Hindlimb muscle (tissue), 1 donor: ENCODE measurements around the gene BMPER. TPM values are rescaled to one million over a fixed set of nuclear protein-coding genes. Genes with fewer than 3 reads are reported as not detected.

ENCODE experiments used
- DNase-seq: peaks from one replicate; pipeline ENCODE4 v3.0.0-alpha.2; 2013
- polyA plus RNA-seq: library from polyadenylated mRNA; unstranded; fragments of 120-200 nt; gene quantifications from one replicate; pipeline ENCODE4 v1.2.1, GENCODE V29; 2013; ENCODE audit not compliant: insufficient read length

The BMPER gene
- polyA plus RNA-seq, 1 donor: 5.8 TPM

GRCh38 chr7:34066411-34066810, 161.1 kb downstream of the BMPER start:
- no peak for DNase-seq

- no peak for DNase-seq
These were observed 161.9 kb downstream of the BMPER start for GRCh38 chr7:34067005-34067778.

GRCh38 chr7:34069676-34070075, 164.3 kb downstream of the BMPER start:
- DNase-seq: no peak

GRCh38 chr7:34070511-34071323, 165.4 kb downstream of the BMPER start:
- no peak for DNase-seq

- no peak for DNase-seq
These were observed 168.3 kb downstream of the BMPER start for GRCh38 chr7:34073676-34074075.

- DNase-seq: no peak
These were observed 169.1 kb downstream of the BMPER start for GRCh38 chr7:34074421-34074820.

GRCh38 chr7:34075523-34076370, 170.4 kb downstream of the BMPER start:
- no peak for DNase-seq

- DNase-seq: no peak
These were observed 171.8 kb downstream of the BMPER start for GRCh38 chr7:34077168-34077567.

- no peak for DNase-seq
These were observed 173.5 kb downstream of the BMPER start for GRCh38 chr7:34078864-34079263.

- DNase-seq: no peak
These were observed 175.2 kb downstream of the BMPER start for GRCh38 chr7:34080513-34080912.

GRCh38 chr7:34081935-34082334, 176.6 kb downstream of the BMPER start:
- DNase-seq: no peak

- DNase-seq: no peak
These were observed 178.1 kb downstream of the BMPER start for GRCh38 chr7:34083440-34083839.

- DNase-seq: no peak
These were observed 179.3 kb downstream of the BMPER start for GRCh38 chr7:34084651-34085050.

- no peak for DNase-seq
These were observed 180.7 kb downstream of the BMPER start for GRCh38 chr7:34086064-34086463.

- no peak for DNase-seq
These were observed 181.6 kb downstream of the BMPER start for GRCh38 chr7:34086981-34087380.

GRCh38 chr7:34087892-34088891, 182.9 kb downstream of the BMPER start:
- DNase-seq: no peak

GRCh38 chr7:34090816-34091215, 185.5 kb downstream of the BMPER start:
- DNase-seq: no peak

- no peak for DNase-seq
These were observed 186.1 kb downstream of the BMPER start for GRCh38 chr7:34091321-34091917.

GRCh38 chr7:34093276-34093675, 187.9 kb downstream of the BMPER start:
- no peak for DNase-seq

- DNase-seq: no peak
These were observed 190.9 kb downstream of the BMPER start for GRCh38 chr7:34096198-34096651.

GRCh38 chr7:34096777-34097176, 191.4 kb downstream of the BMPER start:
- DNase-seq: no peak
